HL-60 (cell line): ENCODE data around the gene SKI.

Source experiments
- DNase-seq, 2 experiments: peaks; one replicate each; pipeline ENCODE4 v3.0.0-alpha.2; 2010 to 2020; ENCODE audit warnings: low read depth in 1 of 2, low spot score in 1 of 2
- H3K27ac ChIP-seq: fragments of 250-450 bp; sonication (Bioruptor Pico); replicated peaks from 2 replicates; pipeline ENCODE4 v1.5.1; 2020; ENCODE audit warnings: mild to moderate bottlenecking, moderate library complexity
- H3K27me3 ChIP-seq: fragments of 250-450 bp; sonication (Bioruptor Pico); 2 replicates; pipeline ENCODE4 v1.5.1; 2021; ENCODE audit warnings: mild to moderate bottlenecking, moderate library complexity; ENCODE audit not compliant: insufficient read depth, poor library complexity, severe bottlenecking
- H3K4me3 ChIP-seq: replicated peaks from 2 replicates; pipeline ENCODE4 v1.5.1; 2011; ENCODE audit warnings: mild to moderate bottlenecking, control low read depth, low read length; ENCODE audit not compliant: insufficient read depth
- CTCF ChIP-seq: IDR thresholded peaks from one replicate; pipeline ENCODE4 v1.5.1; 2011; ENCODE audit warnings: low read length, control low read depth, inconsistent platforms; ENCODE audit not compliant: insufficient read depth
- GABPA ChIP-seq: IDR thresholded peaks from 2 replicates; pipeline ENCODE4 v1.6.1; 2012; ENCODE audit warnings: low read depth
- POLR2AphosphoS5 ChIP-seq: IDR thresholded peaks from 2 replicates; pipeline ENCODE4 v1.6.1; 2012; ENCODE audit warnings: low read depth
- REST ChIP-seq: IDR thresholded peaks from 2 replicates; pipeline ENCODE4 v1.6.1; 2012; ENCODE audit warnings: low read depth; ENCODE audit not compliant: insufficient replicate concordance
- SPI1 ChIP-seq: IDR thresholded peaks from 2 replicates; pipeline ENCODE4 v1.6.1; 2012; ENCODE audit warnings: low read depth, mild to moderate bottlenecking, borderline replicate concordance

Gene SKI

DNA sequence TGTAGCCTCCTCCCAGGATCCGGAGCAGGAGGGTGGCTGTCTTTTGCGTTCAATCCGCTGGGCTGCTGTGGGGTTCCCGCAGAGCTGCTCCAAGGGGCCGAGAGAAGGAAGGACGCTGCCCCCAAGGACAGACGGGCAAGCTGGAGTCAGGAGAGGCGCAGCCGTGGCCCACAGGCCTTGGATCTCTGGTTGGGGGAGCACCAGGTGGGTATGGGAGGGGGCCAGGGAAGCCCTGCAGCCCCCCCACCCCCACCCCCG lies 15.9 kb upstream of the SKI start:
- Histone ChIP-seq H3K4me3 (no peak overlapping the region), H3K27me3 (no peaks in the 10 kb centered on the region), H3K27ac (no peak overlapping the region)
- no peak for DNase-seq
- TF ChIP-seq CTCF (no peak), REST (no peak), POLR2AphosphoS5 (no peak), GABPA (no peak), SPI1 (no peak)

GRCh38 chr1:2212532-2213491 lies 15.3 kb upstream of the SKI start:
- TF ChIP-seq POLR2AphosphoS5, result no peak
- TF ChIP-seq CTCF, result no peak
- no peak for TF ChIP-seq GABPA
- no peak for TF ChIP-seq REST
- TF ChIP-seq SPI1, result no peak
- no peak overlapping the region for H3K27ac ChIP-seq
- H3K4me3 ChIP-seq, result no peak overlapping the region
- peak; percentile 61 to 74 for DNase-seq
- H3K27me3 ChIP-seq, result no peaks in the 10 kb centered on the region

GRCh38 chr1:2213576-2214505 lies 14.3 kb upstream of the SKI start:
- no peak for DNase-seq
- no peak overlapping the region for H3K4me3 ChIP-seq
- no peak overlapping the region for H3K27ac ChIP-seq
- TF ChIP-seq CTCF, result no peak
- TF ChIP-seq SPI1, result no peak
- TF ChIP-seq REST, result no peak
- TF ChIP-seq POLR2AphosphoS5, result no peak
- no peak for TF ChIP-seq GABPA
- no peaks in the 10 kb centered on the region for H3K27me3 ChIP-seq
